AG04450 (cell line): ENCODE results near the gene PHF19. TPM values are rescaled to one million over a fixed set of nuclear protein-coding genes. Genes with fewer than 3 reads are reported as not detected.

Source experiments
- CTCF ChIA-PET: fragments of 300-600, 350-600 bp; formaldehyde crosslinking; extraction: SDS; loops from one replicate; lab custom pipeline; 2022; ENCODE audit warnings: antibody characterized with exemption, inconsistent platforms; lab: Charles Lee
- POLR2A ChIA-PET: fragments of 350-600 bp; formaldehyde crosslinking; extraction: SDS; loops from one replicate; lab custom pipeline; 2021; ENCODE audit warnings: antibody characterized with exemption, inconsistent platforms; lab: Yijun Ruan, JAX
- DNase-seq: peaks from one replicate; pipeline ENCODE4 v3.0.0-alpha.2; 2011; ENCODE audit warnings: low read depth, low spot score
- H3K27ac ChIP-seq: one replicate; pipeline ENCODE4 v1.5.1; 2012; ENCODE audit warnings: low read depth, low read length, control low read depth
- H3K27me3 ChIP-seq: one replicate; pipeline ENCODE4 v1.6.0; 2012; ENCODE audit warnings: low read length; ENCODE audit not compliant: control insufficient read depth, insufficient read depth
- H3K4me3 ChIP-seq: 2 replicates; pipeline ENCODE4 v1.5.1; 2011; ENCODE audit warnings: mild to moderate bottlenecking, low read depth, low read length, control low read depth
- H3K9me3 ChIP-seq: 2 replicates; pipeline ENCODE4 v1.5.1; 2012; ENCODE audit warnings: low read length; ENCODE audit not compliant: control insufficient read depth, insufficient read depth
- polyA plus RNA-seq: library from polyadenylated mRNA; depleted of rRNA; stranded (reverse); fragments of >200 nt; gene quantifications from 2 replicates; pipeline ENCODE4 v1.2.3, GENCODE V29; 2011
- TF ChIP-seq, protein P1 (sequence below): IDR thresholded peaks from 2 replicates; pipeline ENCODE4 v1.5.1; 2011; ENCODE audit warnings: low read depth, low read length, control low read depth, inconsistent platforms

Gene PHF19
- polyA plus RNA-seq, 1 experiment, result 20.4 TPM

DNA sequence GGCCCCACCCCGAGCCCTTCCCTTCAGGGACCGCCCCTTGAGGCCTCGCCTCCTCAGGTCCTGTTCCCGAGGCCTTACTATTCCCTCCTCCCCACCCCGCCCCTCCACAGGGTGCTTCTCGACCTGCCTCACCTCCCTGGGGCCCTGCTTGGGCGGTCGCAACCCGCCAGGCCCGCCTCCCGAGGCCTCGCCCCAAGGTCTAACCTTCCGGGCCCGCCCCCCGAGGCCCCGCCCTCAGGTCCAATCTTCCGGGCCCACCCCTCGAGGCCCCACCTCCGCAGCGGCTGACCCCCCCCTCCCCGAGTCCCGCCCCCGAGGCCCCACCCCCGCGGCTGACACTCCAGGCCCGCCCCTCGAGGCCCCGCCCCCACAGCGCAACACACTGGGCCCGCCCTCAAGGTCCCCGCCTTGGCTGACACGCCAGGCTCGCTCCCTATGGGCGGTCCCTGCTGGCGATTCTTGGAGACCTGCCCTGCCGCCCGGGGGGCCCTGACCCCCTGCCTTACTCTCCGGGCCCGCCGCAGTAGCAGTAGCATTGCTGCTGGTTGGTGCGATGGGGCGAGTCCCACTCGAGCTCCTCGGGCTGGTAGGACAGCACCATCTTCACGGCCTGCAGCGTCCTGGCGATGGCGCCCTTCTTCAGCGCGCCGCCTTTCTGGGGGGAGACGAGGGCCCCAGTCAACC, 8.2 kb downstream of the PHF19 start:
- ChIA-PET CTCF (interaction anchor here (0.7 to 3.0 kb wide), 13 partner anchors 10 to 252 kb away, joined by 3 to 22 read pairs (median 3); no protein-coding TSS in a partner anchor), POLR2A (interaction anchor here (0.6 to 1.2 kb wide), 5 partner anchors 8 to 76 kb away, joined by 3 to 4 read pairs (median 3); partner anchors contain the start of genes FBXW2, PHF19 and PSMD5)
- TF ChIP-seq, protein P1, sequence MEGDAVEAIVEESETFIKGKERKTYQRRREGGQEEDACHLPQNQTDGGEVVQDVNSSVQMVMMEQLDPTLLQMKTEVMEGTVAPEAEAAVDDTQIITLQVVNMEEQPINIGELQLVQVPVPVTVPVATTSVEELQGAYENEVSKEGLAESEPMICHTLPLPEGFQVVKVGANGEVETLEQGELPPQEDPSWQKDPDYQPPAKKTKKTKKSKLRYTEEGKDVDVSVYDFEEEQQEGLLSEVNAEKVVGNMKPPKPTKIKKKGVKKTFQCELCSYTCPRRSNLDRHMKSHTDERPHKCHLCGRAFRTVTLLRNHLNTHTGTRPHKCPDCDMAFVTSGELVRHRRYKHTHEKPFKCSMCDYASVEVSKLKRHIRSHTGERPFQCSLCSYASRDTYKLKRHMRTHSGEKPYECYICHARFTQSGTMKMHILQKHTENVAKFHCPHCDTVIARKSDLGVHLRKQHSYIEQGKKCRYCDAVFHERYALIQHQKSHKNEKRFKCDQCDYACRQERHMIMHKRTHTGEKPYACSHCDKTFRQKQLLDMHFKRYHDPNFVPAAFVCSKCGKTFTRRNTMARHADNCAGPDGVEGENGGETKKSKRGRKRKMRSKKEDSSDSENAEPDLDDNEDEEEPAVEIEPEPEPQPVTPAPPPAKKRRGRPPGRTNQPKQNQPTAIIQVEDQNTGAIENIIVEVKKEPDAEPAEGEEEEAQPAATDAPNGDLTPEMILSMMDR, result peak; percentile 56
- no peaks in the 10 kb centered on the region for H3K27me3 ChIP-seq
- H3K4me3 ChIP-seq, result peak overlapping the region; percentile 65
- no peaks in the 10 kb centered on the region; the same call in 1 of the 2 replicates for H3K9me3 ChIP-seq
- peak; percentile 76 for DNase-seq
- H3K27ac ChIP-seq, result peak overlapping the region; percentile 49

DNA sequence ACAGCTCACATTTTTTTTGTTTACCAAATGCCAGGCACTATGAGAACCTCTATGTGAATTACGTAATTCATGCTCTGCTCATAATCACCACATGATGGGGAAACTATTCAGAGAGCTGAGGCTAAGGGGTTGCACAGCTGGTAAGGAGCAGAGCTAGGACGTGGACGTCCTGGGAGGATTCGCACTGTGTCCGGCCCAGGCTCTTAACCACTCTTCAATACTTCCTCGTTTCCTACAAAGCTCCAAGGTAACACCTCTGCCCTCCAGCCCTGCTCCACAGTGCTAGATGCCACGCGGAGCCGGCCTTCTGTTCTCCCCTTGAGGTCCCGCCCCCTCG, 8.7 kb downstream of the PHF19 start:
- ChIA-PET POLR2A (interaction anchor here (1.0 to 1.2 kb wide), 3 partner anchors 8 to 75 kb away, joined by 3 to 4 read pairs (median 4); partner anchors contain the start of genes FBXW2, PHF19 and PSMD5), CTCF (interaction anchor here (0.6 to 3.0 kb wide), 9 partner anchors 54 to 253 kb away, joined by 3 to 22 read pairs (median 4); no protein-coding TSS in a partner anchor)
- TF ChIP-seq, protein P1, result no peak
- Histone ChIP-seq H3K27me3 (no peaks in the 10 kb centered on the region), H3K9me3 (no peaks in the 10 kb centered on the region; the same call in 1 of the 2 replicates), H3K4me3 (peak overlapping the region; percentile 50), H3K27ac (peak overlapping the region; percentile 49)
- no peak for DNase-seq

DNA sequence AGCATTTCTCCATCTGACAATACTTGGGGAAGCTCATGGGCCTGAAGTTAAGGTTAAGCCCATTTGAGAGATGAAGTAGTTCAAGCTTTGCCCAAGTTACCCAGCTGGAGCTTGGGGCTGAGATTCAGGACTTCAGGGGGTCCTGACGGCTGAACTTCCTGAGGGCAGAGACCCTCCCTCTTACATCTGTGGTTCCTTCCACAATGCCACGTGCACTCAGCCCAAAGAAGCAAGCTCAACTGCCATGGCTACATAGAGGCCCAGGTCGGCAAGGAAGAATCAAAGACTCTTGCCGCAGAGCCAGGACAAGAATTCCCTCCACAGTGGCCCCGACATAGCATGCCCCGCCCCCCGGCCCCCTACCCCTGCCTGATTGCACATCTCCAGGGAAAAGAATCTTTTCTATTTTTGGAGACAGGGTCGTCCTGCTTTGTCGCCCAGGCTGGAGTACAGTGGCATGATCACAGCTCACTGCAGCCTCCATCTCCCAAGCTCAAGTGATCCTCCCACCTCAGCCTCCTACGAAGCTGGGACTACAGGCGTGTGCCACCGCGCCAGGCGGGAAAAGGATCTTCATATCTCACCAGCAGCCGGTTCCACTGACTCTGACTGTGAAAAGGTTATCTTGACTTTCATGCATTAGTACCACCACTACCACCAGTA, 9.2 kb downstream of the PHF19 start:
- Histone ChIP-seq H3K4me3 (no peak overlapping the region), H3K9me3 (no peaks in the 10 kb centered on the region; the same call in 1 of the 2 replicates), H3K27ac (peak overlapping the region; percentile 49), H3K27me3 (no peaks in the 10 kb centered on the region)
- ChIA-PET CTCF (interaction anchor here (0.5 to 3.0 kb wide), 8 partner anchors 69 to 253 kb away, joined by 3 to 22 read pairs (median 4); no protein-coding TSS in a partner anchor), POLR2A (interaction anchor here (1.0 to 1.2 kb wide), 3 partner anchors 9 to 75 kb away, joined by 3 to 4 read pairs (median 4); partner anchors contain the start of genes FBXW2, PHF19 and PSMD5)
- DNase-seq, result no peak
- TF ChIP-seq, protein P1, result no peak

DNA sequence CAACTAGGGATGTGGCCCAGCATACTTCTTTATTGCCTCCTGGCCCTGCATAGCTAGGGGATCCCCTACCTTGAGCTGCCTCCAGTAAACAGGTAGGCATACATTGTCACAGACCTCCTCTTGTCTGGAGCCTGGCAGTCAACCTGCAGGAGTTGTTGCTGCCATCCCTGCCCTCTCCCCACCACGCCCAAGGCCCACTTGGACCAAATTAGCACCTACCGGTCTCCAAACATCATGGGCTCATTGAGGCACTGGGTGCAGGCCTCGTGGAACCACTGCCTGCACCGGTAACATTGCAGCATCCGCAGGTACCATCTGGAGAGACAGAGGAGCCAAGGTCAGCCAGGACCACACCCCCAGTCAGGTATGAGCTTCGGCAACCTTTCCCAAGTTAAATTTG, 10.3 kb downstream of the PHF19 start:
- Histone ChIP-seq H3K27me3 (no peaks in the 10 kb centered on the region), H3K27ac (no peak overlapping the region), H3K9me3 (no peaks in the 10 kb centered on the region; the same call in 1 of the 2 replicates), H3K4me3 (no peak overlapping the region)
- TF ChIP-seq, protein P1, result no peak
- POLR2A ChIA-PET, result no interaction called here
- CTCF ChIA-PET, result no interaction called here
- DNase-seq, result no peak
